GM19324 (cell line): Measurements from ENCODE around the gene IRX5.
A peak's percentile ranks its signal among the peaks of the same experiment; 100 is the strongest.

Experiments
- ATAC-seq: cut with Tn5 transposase; IDR thresholded peaks from one replicate; pipeline ENCODE4 v1.9.1; 2021; ENCODE audit warnings: mild to moderate bottlenecking, moderate library complexity; ENCODE audit not compliant: unreplicated experiment, low FRiP score

Gene IRX5

GRCh38 chr16:54929090-54930004 is 1.3 kb upstream of the IRX5 start:
- peak; percentile 97 for ATAC-seq

GRCh38 chr16:54930869-54931119 is 129 bp downstream of the IRX5 start:
- ATAC-seq: no peak

- ATAC-seq: no peak
Observed at GRCh38 chr16:54931120-54932014, 702 bp downstream of the IRX5 start.

GRCh38 chr16:54932021-54932660 is 1.5 kb downstream of the IRX5 start:
- ATAC-seq: no peak

- no peak for ATAC-seq
Observed at GRCh38 chr16:54932737-54933254, 2.1 kb downstream of the IRX5 start.

GRCh38 chr16:54933281-54934011 is 2.8 kb downstream of the IRX5 start:
- ATAC-seq: no peak

GRCh38 chr16:54934481-54935265 is 4.0 kb downstream of the IRX5 start:
- ATAC-seq: no peak

GRCh38 chr16:54935266-54935968 is 4.8 kb downstream of the IRX5 start:
- no peak for ATAC-seq

- ATAC-seq: no peak
Observed at GRCh38 chr16:54936201-54936978, 5.7 kb downstream of the IRX5 start.

GRCh38 chr16:54936979-54937670 is 6.5 kb downstream of the IRX5 start:
- ATAC-seq: no peak

GRCh38 chr16:54937671-54938211 is 7.1 kb downstream of the IRX5 start:
- ATAC-seq: no peak

- ATAC-seq: no peak
Observed at GRCh38 chr16:54938212-54939028, 7.8 kb downstream of the IRX5 start.

- ATAC-seq: no peak
Observed at GRCh38 chr16:54939029-54939346, 8.3 kb downstream of the IRX5 start.

- no peak for ATAC-seq
Observed at GRCh38 chr16:54939510-54940278, 9.0 kb downstream of the IRX5 start.

GRCh38 chr16:54940279-54940604 is 9.6 kb downstream of the IRX5 start:
- no peak for ATAC-seq

- no peak for ATAC-seq
Observed at GRCh38 chr16:54942353-54942943, 11.8 kb downstream of the IRX5 start.
